Upper lobe of right lung (tissue), 1 donor: Measurements from ENCODE around the gene ZDHHC3. TPM values are rescaled to one million over a fixed set of nuclear protein-coding genes. Genes with fewer than 3 reads are reported as not detected.

Experiments
- ATAC-seq: fragments of 200-7000 bp; cut with Tn5 transposase; one replicate; pipeline ENCODE4 v1.9.1; 2020; ENCODE audit warnings: mild to moderate bottlenecking, moderate library complexity
- DNase-seq: peaks from one replicate; pipeline ENCODE4 v3.0.0-alpha.2; 2020
- H3K27ac ChIP-seq: fragments of 200-600 bp; one replicate; pipeline ENCODE4 v1.8.0; 2022
- H3K27me3 ChIP-seq: fragments of 200-600 bp; one replicate; pipeline ENCODE4 v1.8.0; 2022; ENCODE audit warnings: mild to moderate bottlenecking
- H3K36me3 ChIP-seq: fragments of 200-600 bp; one replicate; pipeline ENCODE4 v1.8.0; 2022
- H3K4me1 ChIP-seq: fragments of 200-600 bp; one replicate; pipeline ENCODE4 v1.8.0; 2022
- H3K4me3 ChIP-seq: fragments of 200-600 bp; one replicate; pipeline ENCODE4 v1.8.0; 2022; ENCODE audit warnings: mild to moderate bottlenecking
- H3K9me3 ChIP-seq: fragments of 200-600 bp; one replicate; pipeline ENCODE4 v1.8.0; 2022
- intact Hi-C: fragments of 100-400 bp; cut with DNase I; formaldehyde crosslinking; loops from one replicate; pipeline ENCODE4 v1.11.0; 2022
- total RNA-seq: library from RNA; stranded (reverse); fragmentation: NEBNext Ultra II Directional; extraction: Animal tissue kit (Norgen Biotek cat#: 25700); gene quantifications from one replicate; pipeline ENCODE4 v1.2.1, GENCODE V29; 2021
- TF ChIP-seq, protein P1 (sequence below): fragments of 200-600 bp; IDR thresholded peaks from one replicate; pipeline ENCODE4 v1.8.0; 2022; ENCODE audit warnings: antibody characterized with exemption
- donor health status: DM: no; HTN: yes; CAD: no; lungs with severe emphysema.

Gene ZDHHC3
- total RNA-seq, 1 donor from 2014 or later, result 125 TPM

DNA sequence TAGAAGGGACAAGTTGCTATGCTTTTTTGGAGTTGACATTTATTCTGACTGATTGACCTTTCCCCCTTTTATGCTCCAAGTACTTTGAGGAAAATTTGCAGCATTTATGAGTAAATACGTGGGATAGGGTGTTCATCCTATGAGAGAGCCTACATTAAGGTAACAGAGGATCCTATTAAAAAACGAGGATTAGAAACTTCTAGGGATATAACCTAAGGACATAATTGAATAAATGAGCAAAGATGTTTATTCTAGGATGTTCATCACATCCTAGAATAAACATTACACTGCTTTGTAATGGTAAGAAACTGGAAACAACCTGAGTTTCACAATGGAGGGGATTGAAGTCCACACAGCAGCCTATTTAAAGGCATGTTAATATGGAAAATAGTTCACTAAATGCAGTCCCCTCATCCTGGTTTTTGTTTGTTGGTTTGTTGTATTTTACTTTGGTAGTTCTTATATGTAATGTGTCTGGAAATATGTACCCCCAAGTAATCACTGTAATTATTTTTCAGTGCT is 26.2 kb upstream of the ZDHHC3 start:
- H3K27ac ChIP-seq, result no peak overlapping the region
- H3K27me3 ChIP-seq, result no peaks in the 10 kb centered on the region
- H3K4me1 ChIP-seq, result no peaks in the 10 kb centered on the region
- intact Hi-C loops, result no loop called here
- DNase-seq (no peak), ATAC-seq (no peak)
- H3K4me3 ChIP-seq, result no peak overlapping the region
- TF ChIP-seq, protein P1, sequence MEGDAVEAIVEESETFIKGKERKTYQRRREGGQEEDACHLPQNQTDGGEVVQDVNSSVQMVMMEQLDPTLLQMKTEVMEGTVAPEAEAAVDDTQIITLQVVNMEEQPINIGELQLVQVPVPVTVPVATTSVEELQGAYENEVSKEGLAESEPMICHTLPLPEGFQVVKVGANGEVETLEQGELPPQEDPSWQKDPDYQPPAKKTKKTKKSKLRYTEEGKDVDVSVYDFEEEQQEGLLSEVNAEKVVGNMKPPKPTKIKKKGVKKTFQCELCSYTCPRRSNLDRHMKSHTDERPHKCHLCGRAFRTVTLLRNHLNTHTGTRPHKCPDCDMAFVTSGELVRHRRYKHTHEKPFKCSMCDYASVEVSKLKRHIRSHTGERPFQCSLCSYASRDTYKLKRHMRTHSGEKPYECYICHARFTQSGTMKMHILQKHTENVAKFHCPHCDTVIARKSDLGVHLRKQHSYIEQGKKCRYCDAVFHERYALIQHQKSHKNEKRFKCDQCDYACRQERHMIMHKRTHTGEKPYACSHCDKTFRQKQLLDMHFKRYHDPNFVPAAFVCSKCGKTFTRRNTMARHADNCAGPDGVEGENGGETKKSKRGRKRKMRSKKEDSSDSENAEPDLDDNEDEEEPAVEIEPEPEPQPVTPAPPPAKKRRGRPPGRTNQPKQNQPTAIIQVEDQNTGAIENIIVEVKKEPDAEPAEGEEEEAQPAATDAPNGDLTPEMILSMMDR, result no peak
- H3K36me3 ChIP-seq, result peaks cover 67% of the 10 kb centered on the region
- H3K9me3 ChIP-seq, result no peaks in the 10 kb centered on the region

DNA sequence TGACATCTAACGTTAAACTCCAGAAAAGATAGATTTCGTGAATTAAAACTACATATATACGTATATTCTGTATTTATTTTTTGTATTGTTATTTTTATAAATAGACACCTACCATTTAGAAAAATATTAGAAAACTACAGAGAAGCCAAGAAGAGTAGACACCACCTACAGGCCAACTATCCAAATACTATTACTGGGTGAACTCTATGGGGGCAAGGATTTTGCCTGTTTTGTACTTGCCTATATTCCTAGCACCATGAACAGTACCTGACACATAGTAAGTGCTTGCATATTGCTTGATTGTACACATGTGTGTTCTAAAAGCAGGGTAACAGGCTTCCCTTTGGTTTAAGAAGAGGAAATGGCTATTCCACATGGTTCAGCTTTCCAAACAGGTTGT is 25.8 kb upstream of the ZDHHC3 start:
- DNase-seq (no peak), ATAC-seq (no peak)
- Histone ChIP-seq H3K27ac (no peak overlapping the region), H3K4me1 (no peaks in the 10 kb centered on the region), H3K27me3 (no peaks in the 10 kb centered on the region), H3K4me3 (no peak overlapping the region), H3K36me3 (peaks cover 67% of the 10 kb centered on the region), H3K9me3 (no peaks in the 10 kb centered on the region)
- intact Hi-C loops, result no loop called here
- TF ChIP-seq, protein P1, result no peak

DNA sequence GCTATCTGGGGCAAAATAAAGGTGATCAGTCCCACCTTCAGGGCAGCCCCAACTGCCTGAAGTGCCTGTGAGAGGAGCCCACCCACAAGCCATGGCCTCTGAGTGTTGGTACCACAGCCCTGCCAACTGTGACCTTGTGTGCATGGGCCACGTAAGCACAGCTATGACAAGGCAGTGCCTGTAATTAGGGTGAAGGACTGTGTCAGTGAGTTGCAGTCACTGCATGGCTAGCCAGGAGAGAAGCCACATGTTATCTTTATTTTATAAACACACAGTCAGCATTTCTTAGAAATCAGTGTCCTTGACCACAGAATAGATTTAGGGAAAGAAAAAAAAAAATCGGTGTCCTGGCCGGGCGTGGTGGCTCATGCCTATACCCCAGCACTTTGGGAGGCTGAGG is 24.8 kb upstream of the ZDHHC3 start:
- H3K4me3 ChIP-seq, result no peak overlapping the region
- DNase-seq (no peak), ATAC-seq (no peak)
- TF ChIP-seq, protein P1, result no peak
- H3K9me3 ChIP-seq, result no peaks in the 10 kb centered on the region
- no peaks in the 10 kb centered on the region for H3K27me3 ChIP-seq
- no peak overlapping the region for H3K27ac ChIP-seq
- H3K36me3 ChIP-seq, result peaks cover 76% of the 10 kb centered on the region
- intact Hi-C loops, result no loop called here
- H3K4me1 ChIP-seq, result peaks cover 8% of the 10 kb centered on the region

DNA sequence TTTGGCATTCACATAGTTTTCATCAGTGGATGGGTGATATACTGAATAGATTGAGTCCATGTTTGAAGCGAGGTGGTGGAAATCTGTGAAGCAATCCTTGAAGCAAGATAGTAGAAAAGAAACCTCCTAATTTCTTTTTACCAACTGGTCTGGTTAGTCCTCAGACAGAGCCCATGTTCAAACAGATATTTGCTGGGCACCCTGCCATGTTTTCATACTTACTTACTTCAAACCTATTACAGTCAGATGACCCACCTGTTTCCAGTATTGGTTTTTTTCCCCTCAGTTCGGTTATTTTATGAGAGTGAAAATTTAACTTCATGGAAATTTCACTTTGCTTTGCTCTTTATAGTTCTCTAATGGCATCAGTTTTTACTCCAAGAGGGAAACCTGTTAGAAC is 23.8 kb upstream of the ZDHHC3 start:
- TF ChIP-seq, protein P1, result no peak
- Histone ChIP-seq H3K27me3 (no peaks in the 10 kb centered on the region), H3K4me3 (no peak overlapping the region), H3K27ac (no peak overlapping the region), H3K4me1 (peaks cover 15% of the 10 kb centered on the region), H3K9me3 (no peaks in the 10 kb centered on the region), H3K36me3 (peaks cover 69% of the 10 kb centered on the region)
- intact Hi-C loops, result no loop called here
- peak; percentile 51 for ATAC-seq
- DNase-seq, result no peak

DNA sequence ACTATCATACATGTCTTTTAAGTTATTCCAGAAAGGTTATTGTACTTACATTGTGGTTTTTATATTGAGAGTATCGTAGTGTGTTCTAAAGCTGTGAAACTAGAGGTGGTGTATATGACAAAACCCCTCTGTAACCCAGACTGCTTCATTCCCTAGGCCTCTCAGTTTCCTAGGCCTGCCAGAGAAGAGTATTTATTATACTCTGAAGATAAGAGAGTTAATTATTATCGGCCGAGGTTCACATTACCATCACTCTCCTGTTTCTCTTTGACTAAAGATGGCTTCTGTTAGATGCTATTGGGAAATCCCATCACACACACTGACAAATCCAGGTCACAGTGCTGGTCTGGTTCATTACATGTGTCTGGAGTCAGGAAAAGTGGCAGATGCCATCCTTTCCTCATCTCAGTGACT is 20.6 kb upstream of the ZDHHC3 start:
- ATAC-seq (no peak), DNase-seq (no peak)
- Histone ChIP-seq H3K9me3 (no peaks in the 10 kb centered on the region), H3K27me3 (no peaks in the 10 kb centered on the region), H3K4me3 (no peak overlapping the region), H3K4me1 (peaks cover 25% of the 10 kb centered on the region), H3K36me3 (peaks cover 62% of the 10 kb centered on the region), H3K27ac (no peak overlapping the region)
- intact Hi-C loops, result no loop called here
- TF ChIP-seq, protein P1, result no peak
